K562 (cell line): Measurements from ENCODE around the gene POLD1. TPM values are rescaled to one million over a fixed set of nuclear protein-coding genes. Genes with fewer than 3 reads are reported as not detected.

ENCODE experiments used
- BACH1 ChIP-seq: fragments of 200-800 bp; sonication (Bioruptor generic); IDR thresholded peaks from 2 replicates; pipeline ENCODE4 v1.6.1; 2016; ENCODE audit warnings: missing genetic modification characterization, missing compliant biosample characterization
- DIDO1 ChIP-seq: fragments of 450-650 bp; IDR thresholded peaks from 2 replicates; pipeline ENCODE4 v1.6.1; 2016; ENCODE audit warnings: low read depth, missing biosample characterization, missing genetic modification characterization
- DPF2 ChIP-seq: fragments of 450-650 bp; IDR thresholded peaks from 2 replicates; pipeline ENCODE4 v1.6.1; 2016
- EP300 ChIP-seq: IDR thresholded peaks from 2 replicates; pipeline ENCODE4 v1.6.1; 2012; ENCODE audit warnings: low read length, improper control_type of control experiment
- HMG20B ChIP-seq: fragments of 250-450 bp; sonication (Bioruptor Pico); IDR thresholded peaks from 2 replicates; pipeline ENCODE4 v1.5.0; 2021; ENCODE audit warnings: mild to moderate bottlenecking
- HNRNPK ChIP-seq: fragments of 200-400 bp; formaldehyde crosslinking; IDR thresholded peaks from one replicate; pipeline ENCODE4 v1.6.1; 2018; ENCODE audit warnings: mild to moderate bottlenecking, low read depth, low read length; ENCODE audit not compliant: poor library complexity, severe bottlenecking
- MCM7 ChIP-seq, 2 experiments: fragments of 450-650 bp; IDR thresholded peaks; 2 replicates each; pipeline ENCODE4 v1.6.1; 2016 to 2018
- MTA3 ChIP-seq: fragments of 450-650 bp; formaldehyde crosslinking; IDR thresholded peaks from 2 replicates; pipeline ENCODE4 v1.6.1; 2017; ENCODE audit warnings: mild to moderate bottlenecking, borderline replicate concordance
- NR4A1 ChIP-seq, 2 experiments: fragments of 250-450 bp in 1 of 2; fragments of 450-650 bp in 1 of 2; sonication (Bioruptor Pico) in 1 of 2; IDR thresholded peaks; 2 replicates each; pipeline versions ENCODE4 v1.4.0 to v1.6.1; 2016 to 2020; ENCODE audit warnings: mild to moderate bottlenecking in 2 of 2, missing compliant biosample characterization in 1 of 2, missing genetic modification characterization in 1 of 2, moderate library complexity in 1 of 2
- PHF21A ChIP-seq: fragments of 450-650 bp; IDR thresholded peaks from 2 replicates; pipeline ENCODE4 v1.6.1; 2017; ENCODE audit warnings: low read depth, borderline replicate concordance
- POLR3G ChIP-seq: IDR thresholded peaks from 2 replicates; pipeline ENCODE4 v1.6.1; 2011; ENCODE audit not compliant: insufficient read length, insufficient replicate concordance; ENCODE audit errors: extremely low read depth
- RFX1 ChIP-seq: fragments of 450-650 bp; IDR thresholded peaks from 2 replicates; pipeline ENCODE4 v1.6.1; 2016; ENCODE audit warnings: mild to moderate bottlenecking, moderate library complexity
- SPI1 ChIP-seq: IDR thresholded peaks from 2 replicates; pipeline ENCODE4 v1.6.1; 2011; ENCODE audit warnings: low read depth, low read length, control low read depth, borderline replicate concordance
- ZNF174 ChIP-seq: fragments of 250-450 bp; sonication (Bioruptor Pico); IDR thresholded peaks from 2 replicates; pipeline ENCODE4 v1.4.0; 2020; ENCODE audit warnings: mild to moderate bottlenecking
- ZNF384 ChIP-seq: IDR thresholded peaks from 2 replicates; pipeline ENCODE4 v1.6.1; 2012; ENCODE audit warnings: low read depth, low read length, improper control_type of control experiment
- ZNF436 ChIP-seq: fragments of 250-450, 450-650 bp; sonication (Bioruptor Pico); formaldehyde crosslinking; IDR thresholded peaks from 2 replicates; pipeline ENCODE4 v1.7.0; 2020; ENCODE audit warnings: mild to moderate bottlenecking
- ZNF668 ChIP-seq: fragments of 250-450 bp; sonication (Bioruptor Pico); IDR thresholded peaks from 2 replicates; pipeline ENCODE4 v1.8.0; 2022; ENCODE audit warnings: mild to moderate bottlenecking, inconsistent platforms
- ZNF77 ChIP-seq: fragments of 250-450 bp; sonication (Bioruptor Pico); IDR thresholded peaks from 2 replicates; pipeline ENCODE4 v1.5.0; 2020
- polyA plus RNA-seq, 8 experiments: library from polyadenylated mRNA; depleted of rRNA in 4 of 8; stranded (reverse) in 5 of 8; unstranded in 3 of 8; fragments of >200 nt; fragmentation: Nextera tagmentation in 2 of 8; fragmentation: Illumina TruSeq in 1 of 8; extraction: Ambion mirVana in 2 of 8; extraction: Trizol in 1 of 8; gene quantifications; 2 replicates each; pipeline versions ENCODE4 v1.2.1 to v1.2.3, GENCODE V29; 2011 to 2014; ENCODE audit warnings: inconsistent platforms in 1 of 8, missing spikeins in 1 of 8
- total RNA-seq, 7 experiments: library from RNA; depleted of rRNA in 6 of 7; stranded (reverse); fragments of >200 nt in 6 of 7; fragmentation: Illumina TruSeq in 2 of 7; extraction: Trizol in 2 of 7; gene quantifications; 2 replicates each; pipeline versions ENCODE4 v1.2.1 to v1.2.3, GENCODE V29; 2011 to 2021; ENCODE audit warnings: low replicate concordance in 1 of 7
- TF ChIP-seq, protein P1 (sequence below): fragments of 150-350 bp; IDR thresholded peaks from 2 replicates; pipeline ENCODE4 v1.6.1; 2014; ENCODE audit warnings: low read depth, mild to moderate bottlenecking, low read length, borderline replicate concordance
- TF ChIP-seq, protein P2 (sequence below): fragments of 250-450 bp; sonication (Bioruptor Pico); IDR thresholded peaks from 2 replicates; pipeline ENCODE4 v1.4.0; 2020; ENCODE audit warnings: mild to moderate bottlenecking, moderate library complexity
- TF ChIP-seq, protein P3 (sequence below): IDR thresholded peaks from 3 replicates; pipeline ENCODE4 v1.6.1; 2011; ENCODE audit warnings: borderline replicate concordance, mild to moderate bottlenecking; ENCODE audit not compliant: insufficient read length, insufficient read depth
- TF ChIP-seq, protein P4 (sequence below): fragments of 450-650 bp; IDR thresholded peaks from 2 replicates; pipeline ENCODE4 v1.6.1; 2016

Gene POLD1
- total and polyA plus RNA-seq, 9 of the 15 experiments (the other 6 are each of a cell fraction or from before 2014, with no cell fraction given): 1.3 to 312 (median 47.8) TPM

DNA sequence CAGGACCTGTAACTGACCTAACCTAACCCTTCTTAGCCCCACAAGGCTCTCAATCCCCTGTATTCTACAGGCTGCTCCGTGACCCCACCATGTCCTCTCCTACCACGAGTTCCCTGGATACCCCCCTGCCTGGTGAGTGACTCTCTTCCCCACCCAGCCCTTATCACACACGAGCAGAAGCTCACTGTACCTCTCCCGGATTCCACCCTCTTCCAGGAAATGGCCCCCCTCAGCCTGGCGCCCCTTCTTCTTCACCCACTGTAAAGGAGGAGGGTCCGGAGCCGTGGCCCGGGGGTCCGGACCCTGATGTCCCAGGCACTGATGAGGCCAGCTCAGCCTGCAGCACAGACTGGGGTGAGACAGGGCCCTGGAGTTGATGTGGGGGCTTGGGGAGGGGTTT, 6.6 kb upstream of the POLD1 start (continued):
- TF ChIP-seq MCM7 (IDR thresholded peaks at IDR 0.05): no peak
- TF ChIP-seq ZNF668 (CRISPR knock-in tag): no peak
- no peak for TF ChIP-seq SPI1
- no peak for TF ChIP-seq NR4A1 (CRISPR knock-in tag; IDR thresholded peaks at IDR 0.05)
- no peak for TF ChIP-seq NR4A1 (tag; IDR thresholded peaks at IDR 0.05)
- TF ChIP-seq, protein P1, sequence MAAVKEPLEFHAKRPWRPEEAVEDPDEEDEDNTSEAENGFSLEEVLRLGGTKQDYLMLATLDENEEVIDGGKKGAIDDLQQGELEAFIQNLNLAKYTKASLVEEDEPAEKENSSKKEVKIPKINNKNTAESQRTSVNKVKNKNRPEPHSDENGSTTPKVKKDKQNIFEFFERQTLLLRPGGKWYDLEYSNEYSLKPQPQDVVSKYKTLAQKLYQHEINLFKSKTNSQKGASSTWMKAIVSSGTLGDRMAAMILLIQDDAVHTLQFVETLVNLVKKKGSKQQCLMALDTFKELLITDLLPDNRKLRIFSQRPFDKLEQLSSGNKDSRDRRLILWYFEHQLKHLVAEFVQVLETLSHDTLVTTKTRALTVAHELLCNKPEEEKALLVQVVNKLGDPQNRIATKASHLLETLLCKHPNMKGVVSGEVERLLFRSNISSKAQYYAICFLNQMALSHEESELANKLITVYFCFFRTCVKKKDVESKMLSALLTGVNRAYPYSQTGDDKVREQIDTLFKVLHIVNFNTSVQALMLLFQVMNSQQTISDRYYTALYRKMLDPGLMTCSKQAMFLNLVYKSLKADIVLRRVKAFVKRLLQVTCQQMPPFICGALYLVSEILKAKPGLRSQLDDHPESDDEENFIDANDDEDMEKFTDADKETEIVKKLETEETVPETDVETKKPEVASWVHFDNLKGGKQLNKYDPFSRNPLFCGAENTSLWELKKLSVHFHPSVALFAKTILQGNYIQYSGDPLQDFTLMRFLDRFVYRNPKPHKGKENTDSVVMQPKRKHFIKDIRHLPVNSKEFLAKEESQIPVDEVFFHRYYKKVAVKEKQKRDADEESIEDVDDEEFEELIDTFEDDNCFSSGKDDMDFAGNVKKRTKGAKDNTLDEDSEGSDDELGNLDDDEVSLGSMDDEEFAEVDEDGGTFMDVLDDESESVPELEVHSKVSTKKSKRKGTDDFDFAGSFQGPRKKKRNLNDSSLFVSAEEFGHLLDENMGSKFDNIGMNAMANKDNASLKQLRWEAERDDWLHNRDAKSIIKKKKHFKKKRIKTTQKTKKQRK: no peak
- TF ChIP-seq MTA3: no peak
- TF ChIP-seq EP300: peak; percentile 17; the same call in 1 of the 2 replicates
- no peak for TF ChIP-seq HMG20B
- no peak for TF ChIP-seq POLR3G
- TF ChIP-seq ZNF436: no peak
- no peak for TF ChIP-seq PHF21A
- TF ChIP-seq BACH1 (tag): no peak
- TF ChIP-seq ZNF384: no peak
- TF ChIP-seq ZNF174 (CRISPR knock-in tag): no peak
- TF ChIP-seq, protein P2, sequence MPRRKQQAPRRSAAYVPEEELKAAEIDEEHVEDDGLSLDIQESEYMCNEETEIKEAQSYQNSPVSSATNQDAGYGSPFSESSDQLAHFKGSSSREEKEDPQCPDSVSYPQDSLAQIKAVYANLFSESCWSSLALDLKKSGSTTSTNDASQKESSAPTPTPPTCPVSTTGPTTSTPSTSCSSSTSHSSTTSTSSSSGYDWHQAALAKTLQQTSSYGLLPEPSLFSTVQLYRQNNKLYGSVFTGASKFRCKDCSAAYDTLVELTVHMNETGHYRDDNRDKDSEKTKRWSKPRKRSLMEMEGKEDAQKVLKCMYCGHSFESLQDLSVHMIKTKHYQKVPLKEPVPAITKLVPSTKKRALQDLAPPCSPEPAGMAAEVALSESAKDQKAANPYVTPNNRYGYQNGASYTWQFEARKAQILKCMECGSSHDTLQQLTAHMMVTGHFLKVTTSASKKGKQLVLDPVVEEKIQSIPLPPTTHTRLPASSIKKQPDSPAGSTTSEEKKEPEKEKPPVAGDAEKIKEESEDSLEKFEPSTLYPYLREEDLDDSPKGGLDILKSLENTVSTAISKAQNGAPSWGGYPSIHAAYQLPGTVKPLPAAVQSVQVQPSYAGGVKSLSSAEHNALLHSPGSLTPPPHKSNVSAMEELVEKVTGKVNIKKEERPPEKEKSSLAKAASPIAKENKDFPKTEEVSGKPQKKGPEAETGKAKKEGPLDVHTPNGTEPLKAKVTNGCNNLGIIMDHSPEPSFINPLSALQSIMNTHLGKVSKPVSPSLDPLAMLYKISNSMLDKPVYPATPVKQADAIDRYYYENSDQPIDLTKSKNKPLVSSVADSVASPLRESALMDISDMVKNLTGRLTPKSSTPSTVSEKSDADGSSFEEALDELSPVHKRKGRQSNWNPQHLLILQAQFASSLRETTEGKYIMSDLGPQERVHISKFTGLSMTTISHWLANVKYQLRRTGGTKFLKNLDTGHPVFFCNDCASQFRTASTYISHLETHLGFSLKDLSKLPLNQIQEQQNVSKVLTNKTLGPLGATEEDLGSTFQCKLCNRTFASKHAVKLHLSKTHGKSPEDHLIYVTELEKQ (CRISPR knock-in tag): no peak
- TF ChIP-seq ZNF77 (CRISPR knock-in tag): no peak
- no peak for TF ChIP-seq DIDO1 (tag)
- no peak for TF ChIP-seq RFX1
- TF ChIP-seq DPF2: peak; percentile 77; the same call in 1 of the 2 replicates
- no peak for TF ChIP-seq HNRNPK
- TF ChIP-seq, protein P3, sequence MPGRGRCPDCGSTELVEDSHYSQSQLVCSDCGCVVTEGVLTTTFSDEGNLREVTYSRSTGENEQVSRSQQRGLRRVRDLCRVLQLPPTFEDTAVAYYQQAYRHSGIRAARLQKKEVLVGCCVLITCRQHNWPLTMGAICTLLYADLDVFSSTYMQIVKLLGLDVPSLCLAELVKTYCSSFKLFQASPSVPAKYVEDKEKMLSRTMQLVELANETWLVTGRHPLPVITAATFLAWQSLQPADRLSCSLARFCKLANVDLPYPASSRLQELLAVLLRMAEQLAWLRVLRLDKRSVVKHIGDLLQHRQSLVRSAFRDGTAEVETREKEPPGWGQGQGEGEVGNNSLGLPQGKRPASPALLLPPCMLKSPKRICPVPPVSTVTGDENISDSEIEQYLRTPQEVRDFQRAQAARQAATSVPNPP: no peak
- TF ChIP-seq, protein P4, sequence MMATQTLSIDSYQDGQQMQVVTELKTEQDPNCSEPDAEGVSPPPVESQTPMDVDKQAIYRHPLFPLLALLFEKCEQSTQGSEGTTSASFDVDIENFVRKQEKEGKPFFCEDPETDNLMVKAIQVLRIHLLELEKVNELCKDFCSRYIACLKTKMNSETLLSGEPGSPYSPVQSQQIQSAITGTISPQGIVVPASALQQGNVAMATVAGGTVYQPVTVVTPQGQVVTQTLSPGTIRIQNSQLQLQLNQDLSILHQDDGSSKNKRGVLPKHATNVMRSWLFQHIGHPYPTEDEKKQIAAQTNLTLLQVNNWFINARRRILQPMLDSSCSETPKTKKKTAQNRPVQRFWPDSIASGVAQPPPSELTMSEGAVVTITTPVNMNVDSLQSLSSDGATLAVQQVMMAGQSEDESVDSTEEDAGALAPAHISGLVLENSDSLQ: peak; percentile 11; the same call in 1 of the 2 replicates
